ENCODE measurements around the gene LRRC4.

DNA sequence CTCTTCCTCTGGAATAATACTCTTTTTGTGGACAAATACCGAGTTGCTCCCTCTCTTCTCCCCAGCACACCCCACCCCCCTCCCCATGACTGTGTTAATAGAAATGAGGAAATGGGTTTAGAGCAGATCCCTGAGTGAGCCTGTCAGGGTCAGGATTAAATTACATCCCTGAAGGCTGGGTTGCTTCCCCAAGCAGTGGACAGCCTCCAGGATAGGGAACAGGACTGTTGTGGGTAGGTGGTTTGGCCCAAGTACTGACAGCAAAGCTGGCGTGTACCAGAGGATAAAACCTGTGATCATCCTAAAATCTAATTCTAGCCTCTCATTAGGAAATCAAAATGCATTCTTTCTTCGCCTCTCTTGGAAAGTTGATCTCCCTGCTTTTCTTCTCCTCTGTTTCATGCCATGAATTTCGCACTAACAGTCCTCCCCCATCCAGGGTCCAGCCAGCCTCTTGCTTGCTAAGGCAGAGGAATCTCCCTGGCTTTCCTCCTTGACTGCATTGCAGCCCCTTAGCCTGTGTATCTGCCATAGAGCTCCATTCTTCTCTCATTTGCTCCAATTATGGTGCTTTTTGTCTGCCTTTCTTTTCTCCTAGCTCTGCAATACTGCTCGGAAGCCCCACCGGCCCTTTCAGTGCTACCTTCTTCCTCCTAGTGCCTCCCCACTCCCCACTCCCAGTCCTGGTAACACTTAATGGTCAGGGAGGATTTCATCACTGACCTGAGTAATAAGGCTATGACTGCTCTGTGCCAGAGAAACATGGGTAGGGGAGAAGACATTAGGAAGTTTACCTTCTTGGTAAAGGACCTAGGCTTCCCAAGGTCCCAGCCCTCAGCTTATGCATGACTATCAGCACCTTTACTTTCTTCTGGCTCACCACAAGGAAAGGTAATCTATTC lies 8.4 kb downstream of the LRRC4 start:
- TF ChIP-seq CTCF (IDR thresholded peaks at IDR 0.05; ENCODE audit: low read length): no peak
- no peak for TF ChIP-seq EZH2phosphoT487 (IDR thresholded peaks at IDR 0.05; ENCODE audit: low read length)
- TF ChIP-seq EZH2 (optimal IDR thresholded peaks at IDR 0.05; ENCODE audit: low read depth, low read length): no peak

Data from MM.1S (cell line).